SK-N-SH treated with all-trans-retinoic acid at 6 μM for 48 hours (cell line): ENCODE data around the gene ATRIP.

Experiments used
- ATAC-seq: fragments of 200-7000 bp; cut with Tn5 transposase; 3 replicates; pipeline ENCODE4 v1.9.1; 2020; ENCODE audit warnings: mild to moderate bottlenecking, moderate library complexity
- ARNTL ChIP-seq: fragments of 450-650 bp; formaldehyde crosslinking; IDR thresholded peaks from 2 replicates; pipeline ENCODE4 v1.5.0; 2020; ENCODE audit warnings: low read depth, mild to moderate bottlenecking, moderate library complexity, borderline replicate concordance
- BACH2 ChIP-seq: fragments of 250-450 bp; sonication (Bioruptor Pico); IDR thresholded peaks from 2 replicates; pipeline ENCODE4 v1.9.0; 2021; ENCODE audit warnings: mild to moderate bottlenecking, borderline replicate concordance
- ESRRG ChIP-seq: fragments of 250-450 bp; sonication (Bioruptor Pico); IDR thresholded peaks from 2 replicates; pipeline ENCODE4 v1.6.1; 2021; ENCODE audit warnings: mild to moderate bottlenecking
- GLIS3 ChIP-seq: fragments of 250-450 bp; sonication (Bioruptor Pico); IDR thresholded peaks from 2 replicates; pipeline ENCODE4 v1.5.0; 2020; ENCODE audit warnings: mild to moderate bottlenecking, moderate library complexity
- ISL1 ChIP-seq: fragments of 250-450 bp; sonication (Bioruptor Pico); IDR thresholded peaks from 2 replicates; pipeline ENCODE4 v2.1.2; 2022; ENCODE audit warnings: mild to moderate bottlenecking, moderate library complexity
- OSR1 ChIP-seq: fragments of 250-450 bp; sonication (Bioruptor Pico); IDR thresholded peaks from 2 replicates; pipeline ENCODE4 v1.8.0; 2022; ENCODE audit warnings: moderate library complexity, mild to moderate bottlenecking, inconsistent platforms
- PPARA ChIP-seq: fragments of 250-450 bp; sonication (Bioruptor Pico); IDR thresholded peaks from 2 replicates; pipeline ENCODE4 v1.5.0; 2020; ENCODE audit warnings: mild to moderate bottlenecking, borderline replicate concordance
- RARB ChIP-seq: fragments of 250-450 bp; sonication (Bioruptor Pico); IDR thresholded peaks from 2 replicates; pipeline ENCODE4 v1.8.0; 2021; ENCODE audit warnings: mild to moderate bottlenecking, moderate library complexity
- SNAI2 ChIP-seq: fragments of 250-450 bp; sonication (Bioruptor Pico); IDR thresholded peaks from 2 replicates; pipeline ENCODE4 v1.5.0; 2020; ENCODE audit warnings: mild to moderate bottlenecking, moderate library complexity
- TCF4 ChIP-seq: fragments of 250-450 bp; sonication (Bioruptor Pico); IDR thresholded peaks from 2 replicates; pipeline ENCODE4 v1.8.0; 2021; ENCODE audit warnings: mild to moderate bottlenecking, moderate library complexity, borderline replicate concordance
- TOX ChIP-seq: fragments of 250-450 bp; sonication (Bioruptor Pico); IDR thresholded peaks from 2 replicates; pipeline ENCODE4 v1.8.0; 2021; ENCODE audit warnings: mild to moderate bottlenecking, moderate library complexity, borderline replicate concordance
- ZC3H10 ChIP-seq: fragments of 250-450 bp; sonication (Bioruptor Pico); IDR thresholded peaks from 2 replicates; pipeline ENCODE4 v1.5.1; 2021; ENCODE audit warnings: mild to moderate bottlenecking, moderate library complexity
- ZFP3 ChIP-seq: fragments of 250-450 bp; sonication (Bioruptor Pico); IDR thresholded peaks from 2 replicates; pipeline ENCODE4 v1.5.0; 2020; ENCODE audit warnings: mild to moderate bottlenecking, moderate library complexity
- ZFP30 ChIP-seq: fragments of 450-650 bp; formaldehyde crosslinking; IDR thresholded peaks from 2 replicates; pipeline ENCODE4 v1.5.0; 2022; ENCODE audit warnings: mild to moderate bottlenecking, moderate library complexity
- ZNF565 ChIP-seq: fragments of 450-650 bp; formaldehyde crosslinking; conservative IDR thresholded peaks from 2 replicates; pipeline ENCODE4 v1.5.0; 2020; ENCODE audit warnings: low read depth, mild to moderate bottlenecking, moderate library complexity
- ZNF8 ChIP-seq: fragments of 450-650 bp; formaldehyde crosslinking; IDR thresholded peaks from 2 replicates; pipeline ENCODE4 v1.5.0; 2020; ENCODE audit warnings: mild to moderate bottlenecking, moderate library complexity
- TF ChIP-seq, protein P1 (sequence below): fragments of 250-450 bp; sonication (Bioruptor Pico); IDR thresholded peaks from 2 replicates; pipeline ENCODE4 v1.5.0; 2020; ENCODE audit warnings: mild to moderate bottlenecking, moderate library complexity
- TF ChIP-seq, protein P2 (sequence below): fragments of 250-450 bp; sonication (Bioruptor Pico); IDR thresholded peaks from 2 replicates; pipeline ENCODE4 v1.8.0; 2021; ENCODE audit warnings: low read depth, mild to moderate bottlenecking, moderate library complexity, borderline replicate concordance
- TF ChIP-seq, protein P3 (sequence below): fragments of 250-450 bp; sonication (Bioruptor Pico); IDR thresholded peaks from 2 replicates; pipeline ENCODE4 v1.5.1; 2021; ENCODE audit warnings: mild to moderate bottlenecking, moderate library complexity
- TF ChIP-seq, protein P4 (sequence below): fragments of 250-450 bp; sonication (Bioruptor Pico); IDR thresholded peaks from 2 replicates; pipeline ENCODE4 v1.5.1; 2020; ENCODE audit warnings: low read depth, mild to moderate bottlenecking, moderate library complexity

The ATRIP gene

DNA sequence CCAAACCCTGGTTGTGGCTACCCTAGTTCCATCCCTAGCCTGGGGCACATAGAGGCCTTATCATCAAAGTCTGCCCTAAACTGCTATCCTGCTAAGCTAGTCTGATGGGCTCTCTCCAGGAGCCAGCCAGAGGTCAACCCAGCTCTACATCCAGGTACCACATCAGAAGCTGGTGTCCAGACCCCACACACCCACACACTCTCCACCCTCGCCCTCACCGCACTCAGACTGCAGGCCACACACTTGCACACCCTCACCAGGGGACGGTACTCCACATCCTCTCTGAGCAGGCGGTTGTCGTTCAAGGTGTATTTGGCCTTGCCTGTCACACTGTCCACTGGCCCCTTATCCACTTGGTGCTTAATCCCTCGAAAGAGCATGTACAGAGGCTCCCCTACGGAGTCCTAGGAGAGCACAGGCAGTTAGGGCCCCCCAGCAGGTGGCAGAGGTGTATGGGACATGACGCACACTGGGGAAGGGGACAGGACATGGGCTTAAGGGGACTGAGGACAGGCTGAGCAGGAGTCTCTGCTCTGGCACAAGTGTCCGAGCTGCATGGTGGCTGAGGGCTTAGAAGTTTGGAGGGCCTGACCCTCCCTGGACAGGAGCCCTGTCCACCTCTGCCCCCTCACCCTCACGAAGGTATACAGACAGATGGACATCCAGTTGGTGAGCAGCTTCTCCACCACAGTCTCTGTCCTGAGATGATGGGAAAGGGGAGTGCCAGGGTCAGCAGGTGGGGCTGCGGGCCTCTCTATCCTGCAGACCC, 34.7 kb upstream of the ATRIP start:
- no peak for TF ChIP-seq OSR1 (CRISPR knock-in tag)
- TF ChIP-seq TOX (CRISPR knock-in tag) = no peak
- TF ChIP-seq ZFP3 = no peak
- TF ChIP-seq PPARA = no peak
- TF ChIP-seq, protein P1, sequence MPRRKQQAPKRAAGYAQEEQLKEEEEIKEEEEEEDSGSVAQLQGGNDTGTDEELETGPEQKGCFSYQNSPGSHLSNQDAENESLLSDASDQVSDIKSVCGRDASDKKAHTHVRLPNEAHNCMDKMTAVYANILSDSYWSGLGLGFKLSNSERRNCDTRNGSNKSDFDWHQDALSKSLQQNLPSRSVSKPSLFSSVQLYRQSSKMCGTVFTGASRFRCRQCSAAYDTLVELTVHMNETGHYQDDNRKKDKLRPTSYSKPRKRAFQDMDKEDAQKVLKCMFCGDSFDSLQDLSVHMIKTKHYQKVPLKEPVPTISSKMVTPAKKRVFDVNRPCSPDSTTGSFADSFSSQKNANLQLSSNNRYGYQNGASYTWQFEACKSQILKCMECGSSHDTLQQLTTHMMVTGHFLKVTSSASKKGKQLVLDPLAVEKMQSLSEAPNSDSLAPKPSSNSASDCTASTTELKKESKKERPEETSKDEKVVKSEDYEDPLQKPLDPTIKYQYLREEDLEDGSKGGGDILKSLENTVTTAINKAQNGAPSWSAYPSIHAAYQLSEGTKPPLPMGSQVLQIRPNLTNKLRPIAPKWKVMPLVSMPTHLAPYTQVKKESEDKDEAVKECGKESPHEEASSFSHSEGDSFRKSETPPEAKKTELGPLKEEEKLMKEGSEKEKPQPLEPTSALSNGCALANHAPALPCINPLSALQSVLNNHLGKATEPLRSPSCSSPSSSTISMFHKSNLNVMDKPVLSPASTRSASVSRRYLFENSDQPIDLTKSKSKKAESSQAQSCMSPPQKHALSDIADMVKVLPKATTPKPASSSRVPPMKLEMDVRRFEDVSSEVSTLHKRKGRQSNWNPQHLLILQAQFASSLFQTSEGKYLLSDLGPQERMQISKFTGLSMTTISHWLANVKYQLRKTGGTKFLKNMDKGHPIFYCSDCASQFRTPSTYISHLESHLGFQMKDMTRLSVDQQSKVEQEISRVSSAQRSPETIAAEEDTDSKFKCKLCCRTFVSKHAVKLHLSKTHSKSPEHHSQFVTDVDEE (CRISPR knock-in tag) = no peak
- TF ChIP-seq ZFP30 (CRISPR knock-in tag) = no peak
- TF ChIP-seq, protein P2, sequence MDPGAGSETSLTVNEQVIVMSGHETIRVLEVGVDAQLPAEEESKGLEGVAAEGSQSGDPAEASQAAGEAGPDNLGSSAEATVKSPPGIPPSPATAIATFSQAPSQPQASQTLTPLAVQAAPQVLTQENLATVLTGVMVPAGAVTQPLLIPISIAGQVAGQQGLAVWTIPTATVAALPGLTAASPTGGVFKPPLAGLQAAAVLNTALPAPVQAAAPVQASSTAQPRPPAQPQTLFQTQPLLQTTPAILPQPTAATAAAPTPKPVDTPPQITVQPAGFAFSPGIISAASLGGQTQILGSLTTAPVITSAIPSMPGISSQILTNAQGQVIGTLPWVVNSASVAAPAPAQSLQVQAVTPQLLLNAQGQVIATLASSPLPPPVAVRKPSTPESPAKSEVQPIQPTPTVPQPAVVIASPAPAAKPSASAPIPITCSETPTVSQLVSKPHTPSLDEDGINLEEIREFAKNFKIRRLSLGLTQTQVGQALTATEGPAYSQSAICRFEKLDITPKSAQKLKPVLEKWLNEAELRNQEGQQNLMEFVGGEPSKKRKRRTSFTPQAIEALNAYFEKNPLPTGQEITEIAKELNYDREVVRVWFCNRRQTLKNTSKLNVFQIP (CRISPR knock-in tag) = no peak
- no peak for TF ChIP-seq ZNF565 (CRISPR knock-in tag)
- no peak for TF ChIP-seq ZC3H10
- TF ChIP-seq, protein P3, sequence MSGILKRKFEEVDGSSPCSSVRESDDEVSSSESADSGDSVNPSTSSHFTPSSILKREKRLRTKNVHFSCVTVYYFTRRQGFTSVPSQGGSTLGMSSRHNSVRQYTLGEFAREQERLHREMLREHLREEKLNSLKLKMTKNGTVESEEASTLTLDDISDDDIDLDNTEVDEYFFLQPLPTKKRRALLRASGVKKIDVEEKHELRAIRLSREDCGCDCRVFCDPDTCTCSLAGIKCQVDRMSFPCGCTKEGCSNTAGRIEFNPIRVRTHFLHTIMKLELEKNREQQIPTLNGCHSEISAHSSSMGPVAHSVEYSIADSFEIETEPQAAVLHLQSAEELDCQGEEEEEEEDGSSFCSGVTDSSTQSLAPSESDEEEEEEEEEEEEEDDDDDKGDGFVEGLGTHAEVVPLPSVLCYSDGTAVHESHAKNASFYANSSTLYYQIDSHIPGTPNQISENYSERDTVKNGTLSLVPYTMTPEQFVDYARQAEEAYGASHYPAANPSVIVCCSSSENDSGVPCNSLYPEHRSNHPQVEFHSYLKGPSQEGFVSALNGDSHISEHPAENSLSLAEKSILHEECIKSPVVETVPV (CRISPR knock-in tag) = no peak
- no peak for TF ChIP-seq ZNF8 (CRISPR knock-in tag)
- TF ChIP-seq RARB (CRISPR knock-in tag) = no peak
- TF ChIP-seq, protein P4, sequence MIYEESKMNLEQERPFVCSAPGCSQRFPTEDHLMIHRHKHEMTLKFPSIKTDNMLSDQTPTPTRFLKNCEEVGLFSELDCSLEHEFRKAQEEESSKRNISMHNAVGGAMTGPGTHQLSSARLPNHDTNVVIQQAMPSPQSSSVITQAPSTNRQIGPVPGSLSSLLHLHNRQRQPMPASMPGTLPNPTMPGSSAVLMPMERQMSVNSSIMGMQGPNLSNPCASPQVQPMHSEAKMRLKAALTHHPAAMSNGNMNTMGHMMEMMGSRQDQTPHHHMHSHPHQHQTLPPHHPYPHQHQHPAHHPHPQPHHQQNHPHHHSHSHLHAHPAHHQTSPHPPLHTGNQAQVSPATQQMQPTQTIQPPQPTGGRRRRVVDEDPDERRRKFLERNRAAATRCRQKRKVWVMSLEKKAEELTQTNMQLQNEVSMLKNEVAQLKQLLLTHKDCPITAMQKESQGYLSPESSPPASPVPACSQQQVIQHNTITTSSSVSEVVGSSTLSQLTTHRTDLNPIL = no peak
- no peak for TF ChIP-seq ISL1 (CRISPR knock-in tag)
- TF ChIP-seq TCF4 (CRISPR knock-in tag) = no peak
- TF ChIP-seq ARNTL (CRISPR knock-in tag) = no peak
- ATAC-seq = no peak

DNA sequence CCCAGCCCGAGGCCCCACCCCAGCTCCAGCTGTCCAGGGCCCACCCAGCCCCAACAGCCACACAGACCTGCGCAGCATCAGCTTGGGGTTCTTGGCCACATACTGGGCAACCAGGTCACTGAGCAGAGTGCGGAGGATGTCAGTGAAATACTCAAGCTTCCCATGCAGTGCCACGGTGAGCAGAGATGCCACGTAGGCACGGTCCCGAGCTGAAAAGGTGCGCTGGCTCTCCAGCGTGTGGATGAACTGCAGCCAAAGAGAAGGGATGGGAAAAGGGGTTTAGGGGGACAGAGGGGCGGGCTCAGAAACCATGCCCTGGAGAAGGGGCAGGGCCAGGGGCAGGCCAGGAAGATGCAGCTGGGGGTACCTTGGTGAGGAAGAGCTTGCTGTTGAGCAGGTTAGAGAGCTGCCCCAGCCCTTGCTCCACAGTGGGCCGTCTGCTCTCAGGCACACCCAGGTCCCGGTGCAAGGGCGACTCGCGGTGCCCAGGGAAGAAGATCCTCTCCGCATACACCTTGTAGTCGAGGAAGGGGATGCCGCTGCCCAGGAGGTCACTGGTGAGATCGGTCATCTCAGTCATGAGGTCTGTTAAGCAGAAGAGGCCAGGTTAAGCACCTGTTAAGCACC, 34.0 kb upstream of the ATRIP start:
- no peak for ATAC-seq
- no peak for TF ChIP-seq OSR1 (CRISPR knock-in tag)
- TF ChIP-seq ZNF565 (CRISPR knock-in tag) = no peak
- TF ChIP-seq, protein P1 (CRISPR knock-in tag) = no peak
- TF ChIP-seq, protein P2 (CRISPR knock-in tag) = no peak
- TF ChIP-seq ESRRG (CRISPR knock-in tag) = no peak
- no peak for TF ChIP-seq ZC3H10
- TF ChIP-seq ISL1 (CRISPR knock-in tag) = no peak
- no peak for TF ChIP-seq ZNF8 (CRISPR knock-in tag)
- TF ChIP-seq ZFP3 = no peak
- TF ChIP-seq, protein P3 (CRISPR knock-in tag) = no peak
- no peak for TF ChIP-seq BACH2 (CRISPR knock-in tag)
- TF ChIP-seq GLIS3 = no peak
- TF ChIP-seq ARNTL (CRISPR knock-in tag) = no peak
- no peak for TF ChIP-seq SNAI2 (CRISPR knock-in tag)
